GM18511 (cell line): Measurements from ENCODE around the gene DAP.
"Not testable (repeated sequence)": the region's sequence is repeated elsewhere in the genome, so short reads cannot be mapped to it uniquely, and the experiment has no call there.

Experiments
- ATAC-seq: cut with Tn5 transposase; IDR thresholded peaks from one replicate; pipeline ENCODE4 v1.9.1; 2021; ENCODE audit warnings: mild to moderate bottlenecking, moderate library complexity; ENCODE audit not compliant: unreplicated experiment

DAP gene

GRCh38 chr5:10674582-10674981 is 86.5 kb downstream of the DAP start:
- ATAC-seq = no peak

DNA sequence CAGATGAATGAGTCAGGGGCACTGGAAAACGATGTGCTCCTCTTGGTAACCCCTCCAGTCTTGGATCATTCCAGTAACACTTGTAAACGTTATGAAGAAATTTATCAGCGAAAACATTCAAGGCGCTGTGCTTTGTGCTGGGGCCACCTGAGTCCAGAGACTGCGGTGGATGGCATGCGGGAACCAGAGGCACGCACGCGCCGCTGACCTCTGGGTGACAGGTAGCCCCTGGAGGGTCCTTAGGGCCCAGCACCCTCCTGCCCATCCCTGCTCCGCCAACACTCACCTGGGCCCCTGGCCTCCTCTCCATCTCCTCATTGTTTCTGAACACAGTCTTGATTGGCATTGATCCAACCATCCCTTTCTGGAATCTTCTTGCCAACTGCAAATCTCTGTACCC is 86.9 kb downstream of the DAP start:
- ATAC-seq = no peak

- ATAC-seq = no peak
Measured at GRCh38 chr5:10673407-10673806, 87.6 kb downstream of the DAP start.

GRCh38 chr5:10673017-10673389 is 88.0 kb downstream of the DAP start:
- no peak for ATAC-seq

DNA sequence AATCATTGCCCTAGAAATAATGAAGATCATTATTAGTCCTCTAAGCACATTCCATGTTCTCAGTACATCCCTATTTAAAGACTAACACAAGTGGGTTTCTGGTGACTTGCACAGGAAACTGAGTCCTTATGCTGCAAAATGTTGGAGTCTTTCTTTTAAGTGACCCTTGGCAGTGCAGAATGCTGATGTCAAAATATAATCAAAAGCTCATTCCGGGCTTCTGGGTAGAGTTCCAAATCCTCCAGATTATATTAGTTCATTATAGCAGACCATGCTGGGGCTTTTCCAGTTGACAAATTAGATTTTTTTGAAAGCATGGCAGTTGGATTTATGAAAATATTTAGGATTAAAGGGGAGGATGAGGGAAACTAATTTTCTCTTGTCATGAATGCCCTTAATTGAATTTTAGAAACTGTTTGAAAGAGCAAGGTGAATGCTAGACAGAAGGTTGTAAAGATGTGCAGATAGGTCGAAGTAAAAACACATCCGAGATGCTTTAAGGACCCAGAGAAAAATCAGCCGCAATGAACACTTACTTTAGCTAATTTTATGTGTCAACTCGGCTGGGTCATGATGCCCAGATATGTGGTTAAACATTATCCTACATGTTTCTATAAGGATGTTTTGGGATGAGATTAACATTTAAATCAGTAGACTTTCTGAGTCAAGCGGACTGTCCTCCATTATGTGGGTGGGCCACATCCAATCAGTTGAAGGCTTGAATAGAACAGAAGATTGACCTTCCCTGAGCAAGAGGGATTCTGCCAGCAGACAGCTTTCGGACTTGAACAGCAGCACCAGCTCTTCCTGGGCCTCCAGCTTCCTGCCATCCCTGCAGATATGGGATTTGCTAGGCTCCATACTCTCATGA is 88.7 kb downstream of the DAP start:
- no peak for ATAC-seq

GRCh38 chr5:10671041-10672008 is 89.7 kb downstream of the DAP start:
- no peak for ATAC-seq

GRCh38 chr5:10669983-10670382 is 91.1 kb downstream of the DAP start:
- no peak for ATAC-seq

GRCh38 chr5:10668697-10669096 is 92.3 kb downstream of the DAP start:
- no peak for ATAC-seq

GRCh38 chr5:10667431-10668057 is 93.5 kb downstream of the DAP start:
- ATAC-seq = no peak

GRCh38 chr5:10666531-10667299 is 94.3 kb downstream of the DAP start:
- ATAC-seq = no peak

GRCh38 chr5:10665799-10666198 is 95.2 kb downstream of the DAP start:
- ATAC-seq = no peak

DNA sequence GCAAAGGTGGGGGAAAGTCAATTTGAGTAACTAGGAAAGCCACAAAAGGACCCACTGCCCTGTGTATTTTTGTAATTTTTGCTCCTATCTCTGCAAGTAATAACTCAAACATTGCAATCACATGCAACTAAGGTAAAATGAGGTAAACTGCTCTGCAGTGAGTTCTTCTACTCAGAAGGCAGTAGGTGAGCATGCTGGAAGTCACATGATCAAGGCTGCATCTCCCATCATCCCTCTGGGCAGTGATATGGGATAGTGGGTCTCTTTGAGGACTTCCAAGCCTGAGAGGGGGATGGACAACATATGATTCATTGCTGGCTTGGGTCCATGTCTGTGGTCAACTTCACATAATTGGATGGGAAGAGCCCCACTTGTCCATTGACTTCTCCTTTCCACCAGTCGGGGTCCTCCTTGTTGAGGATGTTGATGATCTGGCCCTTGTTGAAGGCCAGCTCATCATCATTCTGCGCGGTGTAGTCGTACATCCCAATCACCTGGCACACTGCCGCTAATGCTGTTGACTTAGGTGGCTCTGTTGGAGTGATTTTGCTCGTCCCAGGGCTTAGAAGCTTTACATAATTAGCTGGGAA is 96.8 kb downstream of the DAP start:
- ATAC-seq = not testable (repeated sequence)

- no peak for ATAC-seq
Measured at GRCh38 chr5:10663489-10664179, 97.4 kb downstream of the DAP start.

DNA sequence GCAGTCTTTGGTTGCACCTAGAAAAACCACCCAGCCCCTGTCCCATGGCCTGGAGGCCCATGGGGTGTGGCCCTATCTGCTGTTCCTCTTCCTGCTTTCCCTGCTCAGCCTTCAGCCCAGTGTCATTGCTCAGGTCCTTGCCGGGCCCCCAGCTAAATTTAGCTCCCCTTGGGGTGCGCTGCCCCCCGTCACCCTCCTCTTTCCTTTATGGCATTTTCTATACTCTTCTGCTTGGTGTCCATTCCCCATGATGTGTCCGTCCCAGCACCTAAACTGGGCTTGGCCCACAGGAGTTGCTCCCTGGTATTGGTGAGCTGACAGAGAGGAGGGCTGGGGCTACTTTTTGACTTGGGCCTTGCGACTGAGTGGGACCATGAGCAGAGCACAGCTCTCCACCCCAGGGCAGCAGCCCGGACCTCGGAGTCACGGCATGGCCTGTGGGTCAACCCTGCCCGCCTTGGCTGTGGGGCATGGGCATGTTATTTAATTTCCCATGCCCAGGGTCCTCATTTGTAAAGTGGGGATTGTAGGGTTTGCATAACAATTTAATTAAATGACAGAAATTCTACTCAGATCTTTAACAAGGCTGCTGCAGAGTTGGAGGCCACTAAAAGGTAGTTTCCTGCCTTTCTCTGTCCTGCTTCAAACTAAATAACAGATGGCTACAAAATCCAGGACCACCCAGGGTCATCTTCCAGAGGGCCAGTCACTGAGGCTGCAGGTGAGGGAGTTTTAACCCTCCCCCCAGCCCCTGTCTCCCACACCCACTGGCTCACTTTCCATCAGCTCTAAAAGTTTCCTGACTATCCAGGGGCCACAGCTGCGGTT is 98.2 kb downstream of the DAP start:
- no peak for ATAC-seq

DNA sequence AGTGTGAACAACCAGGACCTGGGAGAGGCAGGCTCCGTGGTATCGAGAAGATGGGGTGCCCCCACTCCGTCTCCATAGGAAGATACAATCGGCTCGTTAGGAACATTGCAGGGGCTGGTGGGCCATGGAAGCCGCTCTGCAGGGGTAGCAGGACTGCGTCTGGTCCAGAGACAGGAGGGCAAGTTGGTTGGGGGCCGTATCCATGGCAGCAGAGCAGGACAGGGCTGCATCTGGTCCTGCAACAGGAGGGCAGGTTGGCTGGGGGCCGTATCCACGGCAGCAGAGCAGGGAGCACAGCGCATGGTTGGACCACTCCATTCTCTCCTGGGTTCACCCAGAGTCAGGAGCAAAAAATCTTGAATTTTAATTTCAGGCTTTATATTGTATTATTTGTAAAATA is 99.0 kb downstream of the DAP start:
- ATAC-seq = no peak

DNA sequence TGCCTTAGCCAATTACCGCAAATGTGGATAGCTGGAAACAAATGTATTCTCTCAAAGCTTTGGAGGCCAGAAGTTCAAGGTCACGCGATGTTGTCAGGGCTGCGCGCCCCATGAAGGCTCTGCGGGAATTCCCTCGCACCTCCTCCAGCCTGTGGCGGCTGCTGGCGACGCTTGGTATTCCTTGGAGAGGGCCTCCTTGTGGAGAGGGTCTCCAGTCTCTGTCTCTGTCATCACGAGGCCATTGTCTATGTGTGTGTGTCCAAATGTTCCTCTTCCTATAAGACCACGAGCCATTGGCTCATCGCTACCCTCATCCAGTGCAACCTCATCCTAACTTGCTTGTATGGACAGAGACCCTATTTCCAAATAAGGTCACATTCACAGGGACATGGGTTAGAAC is 99.6 kb downstream of the DAP start:
- no peak for ATAC-seq

GRCh38 chr5:10660720-10661387 is 100.2 kb downstream of the DAP start:
- ATAC-seq = no peak

GRCh38 chr5:10660135-10660534 is 100.9 kb downstream of the DAP start:
- ATAC-seq = no peak
